GM12892 (cell line): ENCODE data around the gene AKAP13.

Experiments
- POLR2A ChIP-seq: IDR thresholded peaks from 2 replicates; pipeline ENCODE4 v1.6.1; 2011; ENCODE audit warnings: low read depth, low read length, control low read depth
- POLR2AphosphoS5 ChIP-seq: IDR thresholded peaks from 2 replicates; pipeline ENCODE4 v1.6.1; 2011; ENCODE audit warnings: low read depth, low read length, control low read depth
- TAF1 ChIP-seq: IDR thresholded peaks from 2 replicates; pipeline ENCODE4 v1.6.1; 2011; ENCODE audit warnings: low read depth, mild to moderate bottlenecking, control low read depth, low read length, borderline replicate concordance

DNA sequence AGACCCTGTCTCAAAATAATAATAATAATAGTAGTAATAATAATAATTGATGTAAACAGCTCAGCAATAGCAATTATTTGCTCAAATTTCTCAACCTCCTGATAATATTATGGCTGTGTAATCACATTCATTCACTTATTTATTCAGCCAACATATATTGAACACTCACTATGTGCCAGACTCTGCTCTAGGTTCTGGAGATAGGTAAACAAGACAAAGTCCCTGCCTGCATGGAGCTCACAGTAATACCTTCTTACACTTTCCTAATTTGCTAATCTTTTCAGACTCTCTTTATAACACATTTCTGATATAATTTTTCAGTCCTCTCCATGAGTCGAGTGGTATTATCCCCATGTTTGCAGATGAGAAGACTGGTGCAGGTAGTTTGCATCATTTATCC lies 276.7 kb downstream of the AKAP13 start:
- no peak for TF ChIP-seq POLR2A
- TF ChIP-seq TAF1 = no peak
- TF ChIP-seq POLR2AphosphoS5 = no peak
